GM10266 (cell line): Measurements from ENCODE around the gene COTL1.
"Not testable (repeated sequence)": the region's sequence is repeated elsewhere in the genome, so short reads cannot be mapped to it uniquely, and the experiment has no call there.

Experiments used
- DNase-seq: peaks from one replicate; pipeline ENCODE4 v3.0.0; 2012; ENCODE audit errors: extremely low spot score
- CTCF ChIP-seq: IDR thresholded peaks from 2 replicates; pipeline ENCODE4 v1.5.1; 2012; ENCODE audit warnings: mild to moderate bottlenecking, low read depth; ENCODE audit not compliant: control insufficient read depth, insufficient read depth; ENCODE audit errors: missing control alignments

Gene COTL1

DNA sequence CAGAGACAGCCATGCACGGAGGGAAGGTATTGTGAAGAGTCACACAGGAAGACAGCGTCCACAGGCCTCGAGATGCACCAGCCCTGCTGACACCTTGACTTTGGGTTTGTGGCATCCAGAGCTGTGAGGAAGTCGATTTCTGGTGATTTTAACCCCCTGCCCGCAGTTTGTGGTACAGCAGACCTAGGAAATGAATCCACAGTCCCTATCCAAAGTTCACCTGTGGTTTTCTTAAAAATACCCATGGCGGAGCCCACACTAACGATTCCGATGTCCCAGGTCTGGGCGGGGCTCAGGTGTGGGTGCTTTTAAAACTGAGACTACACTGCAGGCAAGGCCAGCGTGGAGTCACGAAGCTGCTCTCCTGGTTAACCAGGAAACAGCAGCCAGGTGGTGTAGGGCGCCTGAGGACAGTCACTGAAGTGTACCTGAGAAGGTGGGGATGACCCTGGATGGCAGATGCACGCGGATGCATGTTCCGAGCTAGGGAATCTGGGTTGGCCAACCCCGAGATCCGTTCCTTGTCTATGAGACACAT, 99.0 kb downstream of the COTL1 start:
- TF ChIP-seq CTCF: no peak
- no peak for DNase-seq

GRCh38 chr16:84518220-84518619, 99.7 kb downstream of the COTL1 start:
- DNase-seq: not testable (repeated sequence)

GRCh38 chr16:84517366-84517765, 100.5 kb downstream of the COTL1 start:
- no peak for DNase-seq
- TF ChIP-seq CTCF: no peak
